ENCODE results near the gene SOX5. TPM values are rescaled to one million over a fixed set of nuclear protein-coding genes. Genes with fewer than 3 reads are reported as not detected.

SOX5 gene
- polyA plus RNA-seq, 1 of the 3 experiments (the other 2 are of a cell fraction) = 0.21 TPM

GRCh38 chr12:23540572-23540971 is 408.9 kb downstream of the SOX5 start:
- Histone ChIP-seq H3K79me2 (ENCODE audit: insufficient read depth) (no peaks in the 10 kb centered on the region), H3K36me3 (replicated peaks in 1 of 2; ENCODE audit: control insufficient read depth in 1 of 2, insufficient read depth in 2 of 2, low read length in 1 of 2) (no peaks in the 10 kb centered on the region), H2AFZ (ENCODE audit: low read depth) (no peak overlapping the region), H3K9ac (no peak overlapping the region), H3K27me3 (ENCODE audit: insufficient read depth) (no peaks in the 10 kb centered on the region), H3K9me3 (no peaks in the 10 kb centered on the region), H4K20me1 (ENCODE audit: insufficient read depth) (no peaks in the 10 kb centered on the region), H3K4me3 (ENCODE audit: low read depth in 2 of 2, low read length in 1 of 2) (no peak overlapping the region; a peak in 1 of 4 replicates), H3K4me1 (ENCODE audit: control insufficient read depth in 1 of 2, insufficient read depth in 2 of 2, low read depth in 1 of 2, low read length in 1 of 2) (peaks cover 0 to 4% of the 10 kb centered on the region in 2 experiments; a peak in 2 of 4 replicates), H3K9me2 (no peaks in the 10 kb centered on the region), H3K4me2 (no peak overlapping the region), H3F3A (replicated peaks; ENCODE audit: insufficient read depth) (no peaks in the 10 kb centered on the region), H3K27ac (ENCODE audit: low read depth in 2 of 2, low read length in 1 of 2) (peak overlapping the region in 1 of 2 experiments; percentile 47; a peak in 2 of 4 replicates)
- ChIA-PET POLR2A (no interaction called here), CTCF (no interaction called here)
- 33% methylated on average over 7 of the region's 7 CpGs for WGBS (ENCODE audit: low lambda C conversion rate)
- peak; percentile 46 for DNase-seq
- TF ChIP-seq EP300 (IDR thresholded peaks at IDR 0.05; ENCODE audit: borderline replicate concordance in 1 of 2, low read depth in 1 of 2, low read length in 1 of 2) (peak in 1 of 2 experiments; percentile 54; a peak in 1 of 4 replicates), USF2 (IDR thresholded peaks at IDR 0.05; ENCODE audit: borderline replicate concordance, low read depth, low read length) (no peak), RAD21 (IDR thresholded peaks at IDR 0.05; ENCODE audit: low read length) (peak; percentile 17; the same call in 1 of the 2 replicates), MXI1 (IDR thresholded peaks at IDR 0.05; ENCODE audit: low read depth, low read length) (peak; percentile 62; the same call in 1 of the 2 replicates), CHD2 (IDR thresholded peaks at IDR 0.05; ENCODE audit: low read length, partially characterized antibody) (no peak), RFX5 (IDR thresholded peaks at IDR 0.05; ENCODE audit: low read length) (no peak), RCOR1 (IDR thresholded peaks at IDR 0.05; ENCODE audit: low read length) (0 out of 2 replicates have a peak, but pooled peaks have one; percentile 9), TEAD4 (IDR thresholded peaks at IDR 0.05; ENCODE audit: borderline replicate concordance, insufficient read depth) (no peak), GATA2 (CRISPR knock-in tag; IDR thresholded peaks at IDR 0.05) (peak; percentile 49; the same call in 1 of the 2 replicates)

GRCh38 chr12:23536293-23536692 is 413.2 kb downstream of the SOX5 start:
- CTCF ChIA-PET = interaction anchor here (1.1 kb wide), 1 partner anchor 11 kb away, joined by 3 read pairs; no protein-coding TSS in a partner anchor

More at GRCh38 chr12:23536293-23536692, 413.2 kb downstream of the SOX5 start:
- Histone ChIP-seq H3K9me3 (no peaks in the 10 kb centered on the region), H3K36me3 (replicated peaks in 1 of 2; ENCODE audit: control insufficient read depth in 1 of 2, insufficient read depth in 2 of 2, low read length in 1 of 2) (no peaks in the 10 kb centered on the region), H3K9ac (no peak overlapping the region), H3F3A (replicated peaks; ENCODE audit: insufficient read depth) (no peaks in the 10 kb centered on the region), H3K4me1 (ENCODE audit: control insufficient read depth in 1 of 2, insufficient read depth in 2 of 2, low read depth in 1 of 2, low read length in 1 of 2) (peaks cover 0 to 4% of the 10 kb centered on the region in 2 experiments; a peak in 2 of 4 replicates), H3K27ac (ENCODE audit: low read depth in 2 of 2, low read length in 1 of 2) (no peak overlapping the region), H3K27me3 (ENCODE audit: insufficient read depth) (no peaks in the 10 kb centered on the region), H3K4me3 (ENCODE audit: low read depth in 2 of 2, low read length in 1 of 2) (no peak overlapping the region; a peak in 1 of 4 replicates), H4K20me1 (ENCODE audit: insufficient read depth) (no peaks in the 10 kb centered on the region), H3K9me2 (no peaks in the 10 kb centered on the region), H2AFZ (ENCODE audit: low read depth) (no peak overlapping the region), H3K79me2 (ENCODE audit: insufficient read depth) (no peaks in the 10 kb centered on the region), H3K4me2 (no peak overlapping the region)
- TF ChIP-seq MAX (IDR thresholded peaks at IDR 0.05; ENCODE audit: low read depth) = no peak
- TF ChIP-seq GATA2 (CRISPR knock-in tag; IDR thresholded peaks at IDR 0.05) = no peak
- TF ChIP-seq MEF2A (IDR thresholded peaks at IDR 0.05; ENCODE audit: borderline replicate concordance, low read depth) = no peak
- TF ChIP-seq SIN3A (IDR thresholded peaks at IDR 0.05; ENCODE audit: borderline replicate concordance, low read depth, low read length) = no peak
- TF ChIP-seq RFX5 (IDR thresholded peaks at IDR 0.05; ENCODE audit: low read length) = no peak
- TF ChIP-seq MXI1 (IDR thresholded peaks at IDR 0.05; ENCODE audit: low read depth, low read length) = no peak
- TF ChIP-seq FOXJ3 (CRISPR knock-in tag; IDR thresholded peaks at IDR 0.05) = no peak
- no peak for TF ChIP-seq EP300 (IDR thresholded peaks at IDR 0.05; ENCODE audit: borderline replicate concordance in 1 of 2, low read depth in 1 of 2, low read length in 1 of 2)
- TF ChIP-seq RXRA (IDR thresholded peaks at IDR 0.05; ENCODE audit: borderline replicate concordance, low read depth) = no peak
- 71% methylated on average over 7 of the region's 7 CpGs for WGBS (ENCODE audit: low lambda C conversion rate)
- POLR2A ChIA-PET = no interaction called here
- DNase-seq = no peak

Measured in SK-N-SH (cell line).